GM12864 (cell line): ENCODE data around the gene NGFR.

Experiments used
- DNase-seq: peaks from one replicate; pipeline ENCODE4 v3.0.0-alpha.2; 2011; ENCODE audit warnings: low read depth
- H3K4me3 ChIP-seq: 2 replicates; pipeline ENCODE4 v1.5.1; 2011; ENCODE audit warnings: mild to moderate bottlenecking, low read depth, low read length, control low read depth
- CTCF ChIP-seq: IDR thresholded peaks from 2 replicates; pipeline ENCODE4 v1.5.1; 2011; ENCODE audit warnings: low read depth, mild to moderate bottlenecking, moderate library complexity, low read length, control low read depth, inconsistent platforms; ENCODE audit errors: missing control alignments

The NGFR gene

GRCh38 chr17:49521088-49521450 lies 26.0 kb downstream of the NGFR start:
- no peak for TF ChIP-seq CTCF
- DNase-seq, result no peak
- no peak overlapping the region for H3K4me3 ChIP-seq

DNA sequence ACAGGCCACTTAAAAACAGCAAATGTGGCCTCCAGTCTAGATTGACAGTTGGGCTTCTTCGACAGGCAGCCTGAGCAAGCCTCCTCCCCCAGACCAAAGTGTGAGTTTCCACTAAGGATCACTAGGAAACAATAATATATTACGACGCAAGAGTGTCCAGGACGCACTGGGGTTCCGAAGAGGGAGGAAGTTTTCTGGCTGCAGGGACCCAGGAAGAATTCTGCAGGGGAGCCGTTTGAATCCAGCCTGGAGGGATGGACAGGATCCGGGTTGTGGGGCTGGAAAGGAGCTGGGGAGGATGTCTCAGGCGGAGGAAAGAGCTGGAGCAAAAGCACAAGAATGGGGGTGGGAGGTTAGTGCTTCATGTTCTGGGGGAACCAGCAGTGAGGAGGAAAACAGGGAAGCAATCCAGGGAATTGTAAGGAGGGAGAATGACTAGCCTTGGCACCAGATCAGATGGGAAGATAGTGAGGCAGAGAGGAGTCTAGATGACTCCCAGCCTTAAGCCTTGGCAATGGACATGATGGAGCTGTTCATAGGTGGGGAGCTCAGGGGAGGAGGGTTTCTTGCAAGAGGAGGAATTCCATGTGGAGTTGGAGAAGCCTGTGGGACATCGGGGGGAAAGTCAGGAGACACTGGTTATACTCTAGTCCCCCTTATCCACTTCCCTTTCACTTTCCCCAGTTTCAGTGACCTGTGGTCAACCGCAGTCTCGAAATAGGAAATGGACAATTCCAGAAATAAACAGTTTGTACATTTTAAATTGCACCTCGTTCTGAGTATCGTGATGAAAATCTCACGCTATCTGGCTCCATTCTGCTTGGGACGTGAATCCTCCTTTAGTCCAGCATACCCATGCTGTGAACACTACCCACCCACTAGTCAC lies 26.6 kb downstream of the NGFR start:
- no peak for DNase-seq
- no peak overlapping the region for H3K4me3 ChIP-seq
- no peak for TF ChIP-seq CTCF

GRCh38 chr17:49522357-49522890 lies 27.3 kb downstream of the NGFR start:
- DNase-seq, result no peak
- TF ChIP-seq CTCF, result no peak
- no peak overlapping the region for H3K4me3 ChIP-seq

DNA sequence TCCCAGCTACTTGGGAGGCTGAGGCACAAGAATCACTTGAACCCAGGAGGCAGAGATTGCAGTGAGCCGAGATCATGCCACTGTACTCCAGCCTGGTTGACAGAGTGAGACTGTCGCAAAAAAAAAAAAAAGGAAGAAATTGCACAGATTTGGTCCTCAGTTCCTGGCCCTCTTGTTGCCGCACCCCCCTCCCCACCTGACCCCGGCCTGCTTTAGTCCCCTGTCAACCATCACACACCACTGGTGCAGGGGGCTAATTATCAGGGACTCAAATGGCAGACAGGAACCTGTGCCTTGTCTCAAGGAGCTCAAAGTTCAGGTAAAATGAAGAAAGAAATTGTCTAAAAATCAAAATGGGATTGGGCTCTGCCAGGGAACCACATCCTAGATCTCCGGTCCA lies 28.1 kb downstream of the NGFR start:
- TF ChIP-seq CTCF, result no peak
- H3K4me3 ChIP-seq, result no peak overlapping the region
- no peak for DNase-seq

GRCh38 chr17:49523706-49524472 lies 28.8 kb downstream of the NGFR start:
- TF ChIP-seq CTCF, result no peak
- no peak for DNase-seq
- no peak overlapping the region for H3K4me3 ChIP-seq

GRCh38 chr17:49524473-49525359 lies 29.6 kb downstream of the NGFR start:
- no peak overlapping the region for H3K4me3 ChIP-seq
- no peak for DNase-seq
- no peak for TF ChIP-seq CTCF
